HAP-1 (cell line): ENCODE results near the gene KIF26B.

Source experiments
- DNase-seq, 2 experiments: peaks; one replicate each; pipeline ENCODE4 v3.0.0-alpha.2; 2016 to 2020; ENCODE audit warnings: low spot score in 2 of 2
- H3K27me3 ChIP-seq: fragments of 250-450 bp; sonication (Bioruptor Pico); 2 replicates; pipeline ENCODE4 v1.5.1; 2020; ENCODE audit warnings: low read depth, mild to moderate bottlenecking, moderate library complexity
- H3K36me3 ChIP-seq: fragments of 250-450 bp; sonication (Bioruptor Pico); replicated peaks from 2 replicates; pipeline ENCODE4 v1.5.1; 2020; ENCODE audit warnings: mild to moderate bottlenecking
- H3K4me1 ChIP-seq: fragments of 250-450 bp; sonication (Bioruptor Pico); 2 replicates; pipeline ENCODE4 v1.5.1; 2020; ENCODE audit warnings: mild to moderate bottlenecking
- H3K4me3 ChIP-seq: fragments of 250-450 bp; sonication (Bioruptor Pico); 2 replicates; pipeline ENCODE4 v1.5.1; 2020; ENCODE audit warnings: mild to moderate bottlenecking, moderate library complexity
- H3K9me3 ChIP-seq: fragments of 250-450 bp; sonication (Bioruptor Pico); 2 replicates; pipeline ENCODE4 v1.5.1; 2020; ENCODE audit warnings: mild to moderate bottlenecking, moderate library complexity
- in situ Hi-C: fragments of 300-500 bp; cut with MboI; formaldehyde crosslinking; loops from 3 replicates; pipeline ENCODE4 v1.14.3; 2020; ENCODE audit warnings: low sequenced_read_pairs, inconsistent platforms, mixed read lengths

KIF26B gene

DNA sequence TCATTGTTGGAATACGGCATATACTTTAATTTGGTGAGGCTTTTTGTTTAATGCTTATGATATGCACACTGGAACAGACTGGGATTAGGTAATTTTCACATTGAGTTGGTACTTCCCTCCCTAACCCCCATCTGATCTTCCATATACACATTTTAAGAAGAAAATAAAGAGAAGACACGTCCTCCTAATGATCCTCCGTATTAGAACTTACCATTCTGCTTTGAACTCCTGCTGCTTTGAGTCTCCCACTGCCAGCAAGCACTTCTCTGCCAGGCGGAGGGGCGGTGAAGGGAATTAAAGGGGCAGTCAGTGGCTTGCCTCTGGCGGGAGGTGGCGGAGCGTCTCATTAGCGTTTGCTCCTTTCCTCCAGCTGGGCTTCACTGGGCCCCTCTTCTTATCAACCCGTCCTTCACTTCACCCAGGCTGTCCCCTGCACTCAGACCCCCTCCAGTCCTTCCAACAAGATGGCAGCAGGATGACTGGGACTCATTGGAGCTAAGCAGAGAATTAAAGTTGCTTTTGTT lies 433.4 kb downstream of the KIF26B start:
- no peak for DNase-seq
- no peaks in the 10 kb centered on the region for H3K36me3 ChIP-seq
- no peak overlapping the region for H3K4me3 ChIP-seq
- in situ Hi-C loops, result no loop called here
- H3K9me3 ChIP-seq, result no peaks in the 10 kb centered on the region
- no peaks in the 10 kb centered on the region for H3K4me1 ChIP-seq
- no peaks in the 10 kb centered on the region for H3K27me3 ChIP-seq

DNA sequence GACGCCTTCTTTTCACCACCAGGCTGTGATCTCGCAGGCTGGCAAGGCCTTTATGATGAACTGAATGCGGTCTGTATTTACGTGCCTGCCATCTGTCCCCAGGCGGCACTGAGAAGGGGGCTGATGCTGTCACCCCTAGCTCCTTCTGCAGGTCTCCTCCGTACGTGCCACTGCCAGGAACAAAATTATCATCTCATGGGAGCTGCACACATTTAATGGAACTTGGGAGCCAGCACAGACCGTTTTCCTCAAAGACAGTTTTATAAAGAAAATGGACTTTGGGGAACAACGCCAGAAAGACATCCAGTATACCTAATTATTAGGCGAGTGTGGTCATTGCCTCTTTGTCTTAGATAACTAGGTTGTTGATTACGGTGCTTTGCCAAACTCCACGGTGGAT lies 434.5 kb downstream of the KIF26B start:
- H3K9me3 ChIP-seq, result no peaks in the 10 kb centered on the region
- no peak for DNase-seq
- no peaks in the 10 kb centered on the region for H3K27me3 ChIP-seq
- in situ Hi-C loops, result no loop called here
- H3K4me1 ChIP-seq, result no peaks in the 10 kb centered on the region
- no peak overlapping the region for H3K4me3 ChIP-seq
- H3K36me3 ChIP-seq, result no peaks in the 10 kb centered on the region

DNA sequence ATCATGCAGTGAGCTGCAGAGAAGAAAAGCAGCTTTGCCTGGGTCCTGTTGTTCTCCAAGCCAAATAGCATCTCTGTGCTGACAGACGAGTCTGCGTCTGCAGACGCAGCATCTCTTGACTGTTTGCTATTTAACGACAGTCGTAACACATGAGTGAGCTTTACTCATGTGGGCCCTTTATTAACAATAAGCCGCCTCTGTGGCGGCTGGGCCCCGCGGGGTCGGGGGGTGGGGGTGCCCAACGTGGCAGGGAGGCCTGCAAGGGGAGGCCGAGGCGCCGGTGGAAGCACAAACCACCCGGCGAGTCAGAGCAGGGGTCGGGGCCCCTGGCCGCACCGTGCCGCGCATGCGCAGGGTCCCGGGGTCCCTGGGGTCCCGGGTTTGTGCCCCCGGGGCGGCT lies 435.1 kb downstream of the KIF26B start:
- no peaks in the 10 kb centered on the region for H3K36me3 ChIP-seq
- no peaks in the 10 kb centered on the region for H3K27me3 ChIP-seq
- in situ Hi-C loops, result no loop called here
- no peak for DNase-seq
- H3K4me1 ChIP-seq, result no peaks in the 10 kb centered on the region
- H3K4me3 ChIP-seq, result no peak overlapping the region
- H3K9me3 ChIP-seq, result no peaks in the 10 kb centered on the region

DNA sequence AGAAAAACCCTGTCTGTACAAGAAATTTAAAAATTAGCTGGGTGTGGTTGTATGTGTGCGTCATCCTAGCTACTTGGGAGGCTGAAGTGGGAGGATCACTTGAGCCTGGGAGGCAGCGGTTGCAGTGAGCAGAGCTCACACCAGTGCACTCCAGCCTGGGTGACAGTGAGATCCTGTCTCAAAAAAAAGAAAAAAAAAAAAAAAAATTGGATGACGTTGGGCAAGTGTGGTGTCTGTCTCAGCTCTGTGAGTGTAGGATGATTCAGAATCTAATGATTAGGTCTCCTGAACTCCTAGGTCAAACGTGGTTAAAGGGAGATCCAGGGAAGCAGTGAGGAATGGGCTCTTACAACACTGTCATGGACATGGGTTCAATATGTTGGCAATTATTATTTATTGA lies 435.9 kb downstream of the KIF26B start:
- DNase-seq, result no peak

DNA sequence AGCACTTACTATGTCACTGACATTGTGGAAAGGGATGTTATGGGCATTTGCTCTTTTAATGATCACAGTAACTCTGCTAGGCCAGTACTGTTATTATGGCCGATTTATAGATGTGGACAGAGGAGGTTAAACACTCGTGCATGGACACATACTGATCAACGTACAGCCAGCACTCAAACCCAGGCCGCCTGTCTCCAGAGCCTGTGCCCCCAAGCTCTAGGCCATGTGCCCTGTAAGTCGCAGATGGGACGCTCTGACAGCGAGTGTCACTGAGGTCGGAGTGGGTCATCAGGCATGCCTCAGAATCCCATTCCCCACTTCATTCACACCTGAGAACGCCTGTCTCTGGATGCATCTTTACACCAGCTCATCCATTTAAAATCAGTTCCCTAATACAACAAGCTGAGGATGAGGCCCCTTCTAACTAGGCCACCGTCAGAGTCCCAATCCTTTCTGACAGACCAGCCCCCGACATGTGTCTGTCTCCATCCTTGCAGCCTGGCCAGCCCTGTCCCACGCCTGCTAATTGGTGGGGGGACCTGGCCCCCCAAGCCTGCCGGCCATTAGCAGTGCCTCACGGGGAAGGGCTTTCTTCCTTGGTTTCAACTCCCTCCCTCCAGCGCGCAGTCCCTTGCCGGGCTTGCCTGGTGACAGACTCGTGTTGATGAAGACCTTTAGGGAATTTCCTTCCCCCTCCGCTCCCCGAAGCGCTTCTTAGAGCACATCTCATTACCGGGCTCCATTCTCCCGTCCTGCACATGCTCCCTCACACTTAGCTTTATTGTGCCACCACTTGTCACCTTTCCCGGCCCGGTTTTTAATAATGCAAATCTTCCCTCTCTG lies 436.8 kb downstream of the KIF26B start:
- H3K4me3 ChIP-seq, result no peak overlapping the region
- in situ Hi-C loops, result no loop called here
- H3K4me1 ChIP-seq, result no peaks in the 10 kb centered on the region
- no peaks in the 10 kb centered on the region for H3K27me3 ChIP-seq
- no peaks in the 10 kb centered on the region for H3K9me3 ChIP-seq
- H3K36me3 ChIP-seq, result no peaks in the 10 kb centered on the region
- DNase-seq, result no peak

More for the DNA sequence above, 435.9 kb downstream of the KIF26B start:
- H3K4me3 ChIP-seq, result no peak overlapping the region
- no peaks in the 10 kb centered on the region for H3K4me1 ChIP-seq
- H3K36me3 ChIP-seq, result no peaks in the 10 kb centered on the region
- in situ Hi-C loops, result no loop called here
- no peaks in the 10 kb centered on the region for H3K9me3 ChIP-seq
- H3K27me3 ChIP-seq, result no peaks in the 10 kb centered on the region

DNA sequence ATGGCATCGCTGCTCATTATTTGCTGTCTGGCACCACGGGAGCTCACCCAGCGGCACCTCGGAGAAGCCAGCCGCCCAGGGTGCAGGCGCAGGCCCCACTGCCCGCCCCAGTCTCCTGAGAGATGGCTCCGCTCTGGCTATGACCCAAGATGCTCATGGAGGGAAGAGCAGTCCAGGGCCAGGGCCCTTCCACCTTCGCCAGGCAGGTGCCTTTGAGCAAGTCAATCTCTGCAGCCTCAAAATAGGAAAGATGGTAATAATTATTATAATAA lies 437.3 kb downstream of the KIF26B start:
- H3K27me3 ChIP-seq, result no peaks in the 10 kb centered on the region
- H3K4me3 ChIP-seq, result no peak overlapping the region
- no peak for DNase-seq
- H3K4me1 ChIP-seq, result no peaks in the 10 kb centered on the region
- no peaks in the 10 kb centered on the region for H3K9me3 ChIP-seq
- in situ Hi-C loops, result no loop called here
- H3K36me3 ChIP-seq, result no peaks in the 10 kb centered on the region

DNA sequence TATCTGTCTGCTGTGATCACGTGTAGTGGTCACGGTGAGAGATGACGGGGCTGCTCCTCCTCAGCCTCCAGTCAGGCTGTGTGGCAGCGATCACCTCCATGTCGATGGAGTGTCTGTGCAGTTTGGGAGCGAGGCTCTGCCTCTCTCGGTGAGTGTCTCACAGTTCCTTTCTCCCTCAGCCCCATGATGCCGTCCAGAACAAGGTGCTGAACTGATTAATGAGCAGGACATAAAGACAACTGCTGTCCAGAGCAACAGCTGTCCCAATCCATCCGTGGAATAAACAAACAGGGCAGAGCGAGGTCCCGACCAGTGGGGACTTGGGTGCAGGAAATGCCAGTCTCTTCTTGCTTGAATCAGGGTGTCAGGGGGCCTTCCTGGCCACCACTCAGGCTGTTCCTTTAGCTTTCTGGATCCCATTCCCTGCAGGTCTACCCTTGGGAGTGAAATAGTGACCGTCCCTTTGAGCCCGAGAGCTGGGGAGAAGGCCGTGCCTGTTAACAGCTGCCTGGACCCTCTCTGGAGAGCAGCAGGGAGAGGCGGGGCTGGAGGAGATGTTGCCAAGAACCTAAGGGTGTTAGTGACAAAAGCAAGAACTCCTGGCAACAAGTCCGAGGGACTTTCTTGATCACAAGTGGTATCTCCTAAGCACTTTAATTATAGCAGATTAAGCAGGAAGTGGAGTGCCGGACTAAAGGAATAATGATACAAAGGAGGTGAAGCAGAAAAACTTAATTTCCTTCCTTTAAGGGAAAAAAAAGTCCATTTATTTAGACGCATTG lies 443.9 kb downstream of the KIF26B start:
- Histone ChIP-seq H3K4me3 (no peak overlapping the region), H3K27me3 (no peaks in the 10 kb centered on the region), H3K36me3 (no peaks in the 10 kb centered on the region), H3K9me3 (no peaks in the 10 kb centered on the region), H3K4me1 (no peaks in the 10 kb centered on the region)
- no peak for DNase-seq
- in situ Hi-C loops, result no loop called here

DNA sequence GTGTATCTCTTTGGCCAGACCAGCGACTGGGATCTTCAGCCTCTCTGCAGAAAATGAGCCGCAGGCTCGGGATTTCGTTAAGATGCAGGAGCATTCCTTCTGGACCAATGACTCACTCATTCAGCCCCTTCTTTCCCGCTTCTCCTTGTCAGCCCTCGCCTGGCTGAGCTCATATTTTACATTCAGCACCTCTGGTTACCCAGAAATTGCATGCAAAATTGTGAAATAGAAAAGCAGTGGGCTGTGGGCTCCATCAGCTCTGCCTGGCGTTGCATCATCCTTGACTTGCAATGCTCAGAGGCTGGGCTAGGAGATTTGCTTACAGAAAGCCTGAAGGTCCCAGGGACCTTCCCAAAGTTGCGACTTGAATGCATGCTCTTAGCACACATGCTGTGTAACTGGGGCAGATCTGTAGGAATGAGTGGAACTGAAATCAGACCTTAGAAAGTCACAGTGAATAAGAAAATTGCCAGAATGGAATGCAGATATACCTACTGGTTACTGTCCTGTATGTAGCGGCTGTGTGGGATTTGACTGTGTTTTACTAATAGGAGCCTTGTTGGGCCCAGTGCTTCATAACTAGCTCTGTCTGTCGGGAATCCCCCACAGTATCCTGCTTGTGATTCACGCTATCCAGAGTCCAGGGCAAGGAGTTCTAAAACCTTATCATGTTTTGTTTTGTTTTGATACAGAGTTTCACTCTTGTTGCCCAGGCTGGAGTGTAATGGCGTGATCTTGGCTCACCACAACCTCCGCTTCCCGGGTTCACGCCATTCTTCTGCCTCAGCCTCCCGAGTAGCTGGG lies 444.8 kb downstream of the KIF26B start:
- Histone ChIP-seq H3K36me3 (no peaks in the 10 kb centered on the region), H3K27me3 (no peaks in the 10 kb centered on the region), H3K9me3 (no peaks in the 10 kb centered on the region), H3K4me1 (no peaks in the 10 kb centered on the region), H3K4me3 (no peak overlapping the region)
- in situ Hi-C loops, result no loop called here
- DNase-seq, result no peak

DNA sequence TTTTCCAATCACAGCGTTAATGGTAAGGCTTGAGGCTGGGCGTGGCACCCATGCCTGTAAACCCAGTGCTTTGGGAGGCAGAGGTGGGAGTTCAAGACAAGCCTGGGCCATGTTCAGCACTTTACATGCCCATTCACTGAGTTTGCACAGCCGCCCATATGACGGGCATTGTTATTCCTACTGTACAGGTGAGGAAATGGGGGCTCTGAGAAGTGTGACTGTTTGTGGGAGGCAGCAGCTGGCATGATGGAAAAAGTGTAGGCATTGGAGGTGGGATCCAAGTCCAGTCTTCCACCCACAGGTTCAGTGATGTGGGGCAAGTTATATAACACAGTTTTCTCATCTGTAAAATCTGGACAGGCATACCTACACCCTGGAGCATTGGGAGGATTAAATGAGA lies 445.9 kb downstream of the KIF26B start:
- Histone ChIP-seq H3K36me3 (no peaks in the 10 kb centered on the region), H3K4me3 (no peak overlapping the region), H3K4me1 (no peaks in the 10 kb centered on the region), H3K9me3 (no peaks in the 10 kb centered on the region), H3K27me3 (no peaks in the 10 kb centered on the region)
- in situ Hi-C loops, result no loop called here
- no peak for DNase-seq

DNA sequence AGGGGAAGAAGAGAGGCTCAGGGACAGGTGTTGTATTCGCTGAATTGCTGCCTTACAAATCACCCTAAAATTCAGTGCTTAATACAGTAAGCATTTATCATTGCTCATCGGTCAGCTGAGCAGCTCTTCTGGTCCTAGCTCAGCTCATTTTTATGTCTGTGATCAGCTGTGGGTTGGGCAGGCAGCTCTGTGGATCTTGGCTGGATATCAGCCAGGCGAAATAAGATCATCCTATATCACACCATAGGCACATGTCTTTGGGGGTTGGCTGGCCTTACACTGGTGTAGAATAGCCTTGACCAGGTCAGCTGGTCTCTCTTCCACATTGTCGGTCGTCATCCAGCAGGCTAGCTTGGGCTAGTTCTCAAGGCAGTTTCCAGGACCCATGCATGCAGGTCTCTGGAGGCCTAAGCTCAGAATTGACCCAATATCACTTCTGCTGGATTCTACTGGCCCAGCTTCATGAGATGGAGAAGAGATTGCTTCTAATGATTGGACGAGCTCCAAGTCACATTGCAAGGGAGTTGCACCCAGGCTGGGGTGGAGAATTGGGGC lies 448.6 kb downstream of the KIF26B start:
- no peak for DNase-seq
- Histone ChIP-seq H3K4me3 (no peak overlapping the region), H3K36me3 (no peaks in the 10 kb centered on the region), H3K27me3 (no peaks in the 10 kb centered on the region), H3K4me1 (no peaks in the 10 kb centered on the region), H3K9me3 (no peaks in the 10 kb centered on the region)
- in situ Hi-C loops, result no loop called here

DNA sequence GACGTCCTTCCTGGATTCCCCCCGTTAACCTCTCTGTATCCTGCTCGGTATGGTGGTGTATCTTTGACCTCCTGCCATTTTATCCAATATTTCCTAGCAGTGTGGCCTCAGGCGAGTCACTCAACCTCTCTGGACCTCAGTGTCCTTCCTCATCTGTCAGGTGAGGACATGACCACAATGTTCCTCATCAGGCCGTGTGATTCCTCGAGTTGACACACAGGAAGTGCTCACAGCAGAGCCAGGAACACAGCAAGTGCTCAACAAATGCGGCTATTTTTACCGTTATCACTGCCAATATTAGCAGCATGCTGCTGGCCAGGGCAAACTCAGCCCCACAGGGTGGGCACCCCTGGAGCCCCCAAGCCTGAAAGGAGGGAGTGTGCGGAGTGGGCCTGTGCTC lies 450.2 kb downstream of the KIF26B start:
- in situ Hi-C loops, result no loop called here

DNA sequence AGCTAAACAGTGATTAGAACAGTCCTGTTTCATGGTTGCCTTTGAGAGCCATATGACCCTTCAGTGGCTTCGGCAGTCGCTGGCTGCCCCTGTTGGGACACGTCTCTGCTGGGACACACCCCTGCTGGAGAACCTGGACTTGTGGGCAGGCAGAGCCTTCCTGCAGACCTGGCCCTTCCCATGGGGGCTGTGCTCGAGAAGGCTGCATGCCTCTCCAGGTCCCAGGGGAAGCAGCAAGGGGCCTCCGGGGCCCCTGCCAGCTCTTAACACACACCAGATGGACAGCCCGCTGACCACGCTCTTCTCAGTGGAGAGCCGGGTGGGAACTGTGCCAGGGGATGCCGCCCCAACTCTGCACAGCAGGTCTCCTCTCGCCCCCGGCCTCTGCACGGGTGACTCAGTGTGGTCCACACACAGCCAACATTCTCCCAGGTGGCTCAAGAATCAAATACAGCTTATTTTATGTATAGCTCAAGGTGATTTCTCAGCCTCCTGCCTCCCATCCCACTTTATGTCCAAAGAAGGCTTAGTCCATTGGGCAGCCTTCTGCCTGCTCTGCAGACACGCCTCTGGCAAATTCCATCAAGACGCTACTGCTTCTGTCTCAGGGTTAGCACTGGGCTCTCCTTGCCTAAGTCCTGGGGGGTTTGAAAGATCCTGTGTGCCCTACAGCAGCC lies 450.8 kb downstream of the KIF26B start:
- in situ Hi-C loops, result no loop called here
- H3K4me3 ChIP-seq, result no peak overlapping the region
- no peaks in the 10 kb centered on the region for H3K9me3 ChIP-seq
- no peak for DNase-seq
- H3K27me3 ChIP-seq, result no peaks in the 10 kb centered on the region
- H3K4me1 ChIP-seq, result no peaks in the 10 kb centered on the region
- no peaks in the 10 kb centered on the region for H3K36me3 ChIP-seq

More for the DNA sequence above, 450.2 kb downstream of the KIF26B start:
- Histone ChIP-seq H3K9me3 (no peaks in the 10 kb centered on the region), H3K4me1 (no peaks in the 10 kb centered on the region), H3K27me3 (no peaks in the 10 kb centered on the region), H3K4me3 (no peak overlapping the region), H3K36me3 (no peaks in the 10 kb centered on the region)
- DNase-seq, result no peak

DNA sequence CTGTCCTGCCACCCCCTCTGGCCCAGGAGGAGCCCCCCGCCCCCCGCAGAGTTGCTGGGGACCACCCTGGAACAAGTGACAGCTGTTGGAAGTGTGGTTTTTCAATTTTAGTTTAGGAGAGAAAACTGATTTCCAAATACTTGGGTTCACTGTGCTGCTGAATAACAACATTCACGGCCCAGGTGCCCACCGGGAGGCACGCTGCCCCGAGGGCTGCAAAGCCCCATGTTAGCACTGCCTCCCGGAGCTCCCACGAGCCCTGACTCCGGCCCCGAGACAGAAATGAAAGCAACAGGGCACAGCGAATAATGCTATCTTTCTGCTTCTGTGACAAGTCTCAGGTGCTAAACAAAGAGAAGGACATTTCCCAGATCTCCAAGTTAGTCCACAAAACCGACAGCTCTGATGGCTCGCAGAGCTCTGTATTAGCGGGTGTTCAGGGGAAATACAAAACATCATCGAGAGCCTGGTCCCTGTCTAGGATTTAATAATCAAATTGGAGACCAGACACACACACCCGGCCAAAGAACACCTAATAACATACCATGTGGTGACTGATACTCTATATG lies 451.5 kb downstream of the KIF26B start:
- DNase-seq, result no peak
- Histone ChIP-seq H3K36me3 (no peaks in the 10 kb centered on the region), H3K4me1 (no peaks in the 10 kb centered on the region), H3K27me3 (no peaks in the 10 kb centered on the region), H3K4me3 (no peak overlapping the region), H3K9me3 (no peaks in the 10 kb centered on the region)
- in situ Hi-C loops, result no loop called here
